Embryonic facial prominence (tissue), 1 donor: ENCODE data around the gene GCGR.

Source experiments
- DNase-seq: peaks from one replicate; pipeline ENCODE4 v3.0.0-alpha.2; 2016; ENCODE audit errors: extremely low spot score

GCGR gene

GRCh38 chr17:81811705-81812570 lies 8.0 kb downstream of the GCGR start:
- no peak for DNase-seq

GRCh38 chr17:81812571-81813370 lies 8.8 kb downstream of the GCGR start:
- DNase-seq = no peak

GRCh38 chr17:81813371-81813684 lies 9.4 kb downstream of the GCGR start:
- DNase-seq = no peak

- no peak for DNase-seq
These were observed 10.1 kb downstream of the GCGR start for GRCh38 chr17:81813861-81814683.

- DNase-seq = no peak
These were observed 11.0 kb downstream of the GCGR start for GRCh38 chr17:81814748-81815645.

- no peak for DNase-seq
These were observed 11.7 kb downstream of the GCGR start for GRCh38 chr17:81815646-81815986.

- no peak for DNase-seq
These were observed 13.8 kb downstream of the GCGR start for GRCh38 chr17:81817758-81818147.

GRCh38 chr17:81819708-81820107 lies 15.8 kb downstream of the GCGR start:
- DNase-seq = no peak

GRCh38 chr17:81821147-81821546 lies 17.2 kb downstream of the GCGR start:
- no peak for DNase-seq

GRCh38 chr17:81821603-81822311 lies 17.8 kb downstream of the GCGR start:
- DNase-seq = no peak

GRCh38 chr17:81822312-81822637 lies 18.3 kb downstream of the GCGR start:
- DNase-seq = no peak

- no peak for DNase-seq
These were observed 19.3 kb downstream of the GCGR start for GRCh38 chr17:81822996-81823819.

GRCh38 chr17:81823820-81824550 lies 20.0 kb downstream of the GCGR start:
- no peak for DNase-seq

- DNase-seq = no peak
These were observed 20.6 kb downstream of the GCGR start for GRCh38 chr17:81824595-81824994.

GRCh38 chr17:81825841-81826466 lies 22.0 kb downstream of the GCGR start:
- no peak for DNase-seq

GRCh38 chr17:81828656-81829055 lies 24.7 kb downstream of the GCGR start:
- DNase-seq = no peak

- DNase-seq = no peak
These were observed 25.9 kb downstream of the GCGR start for GRCh38 chr17:81829858-81830257.

GRCh38 chr17:81831563-81831956 lies 27.6 kb downstream of the GCGR start:
- no peak for DNase-seq
